ENCODE measurements around the gene NHLRC4. TPM values are rescaled to one million over a fixed set of nuclear protein-coding genes. Genes with fewer than 3 reads are reported as not detected.

The NHLRC4 gene
- polyA plus RNA-seq, 2 of the 4 experiments (the other 2 are of a cell fraction), result 0.03 to 0.09 TPM

- no peaks in the 10 kb centered on the region for H3K9me3 ChIP-seq
- 0 out of 6 replicates have a peak overlapping the region, but pooled peaks of 1 of the 2 experiments have one; percentile 15 for H3K27ac ChIP-seq
- ATAC-seq (no peak), FAIRE-seq (no peak), DNase-seq (ENCODE audit: low read depth in 1 of 2, low spot score in 1 of 2) (no peak)
- H3K4me2 ChIP-seq, result no peak overlapping the region
- no peak overlapping the region for H3K4me3 ChIP-seq
- POLR2A ChIA-PET, result no interaction called here
- peaks cover 17% of the 10 kb centered on the region for H3K4me1 ChIP-seq
- TF ChIP-seq POLR2AphosphoS2 (conservative IDR thresholded peaks at IDR 0.05; ENCODE audit: low read length) (no peak), POLR2A (IDR thresholded peaks at IDR 0.05; ENCODE audit: low read length) (0 out of 2 replicates have a peak, but pooled peaks have one; percentile 25)
- WGBS (ENCODE audit: missing lambda C conversion rate), result 80% methylated on average over 20 of the region's 23 CpGs
- CTCF ChIA-PET, result no interaction called here
These were observed 44.3 kb upstream of the NHLRC4 start for GRCh38 chr16:522320-523096.

- Histone ChIP-seq H3K4me3 (no peak overlapping the region), H3K4me2 (no peak overlapping the region), H3K27ac (no peak overlapping the region), H3K4me1 (peaks cover 17% of the 10 kb centered on the region), H3K9me3 (no peaks in the 10 kb centered on the region)
- ChIA-PET CTCF (interaction anchor here (0.6 to 1.0 kb wide), 2 partner anchors 14 to 26 kb away, joined by 3 read pairs; no protein-coding TSS in a partner anchor), POLR2A (no interaction called here)
- no peak for FAIRE-seq
- ATAC-seq, result no peak
- DNase-seq (ENCODE audit: low read depth in 1 of 2, low spot score in 1 of 2), result no peak
- 97% methylated on average over 21 of the region's 22 CpGs for WGBS (ENCODE audit: missing lambda C conversion rate)
- TF ChIP-seq MAX (IDR thresholded peaks at IDR 0.05) (no peak), PBX3 (IDR thresholded peaks at IDR 0.05) (peak; percentile 63; the same call in 1 of the 2 replicates)
These were observed 43.6 kb upstream of the NHLRC4 start for GRCh38 chr16:523097-523741.

- ATAC-seq, result no peak
- Histone ChIP-seq H3K4me3 (no peak overlapping the region), H3K9me3 (no peaks in the 10 kb centered on the region), H3K27ac (no peak overlapping the region; a peak in 1 of 6 replicates), H3K4me1 (peaks cover 23% of the 10 kb centered on the region), H3K4me2 (no peak overlapping the region; the same call in 2 of the 3 replicates)
- ChIA-PET CTCF (interaction anchor here (1.0 kb wide), 1 partner anchor 13 kb away, joined by 3 read pairs; no protein-coding TSS in a partner anchor), POLR2A (interaction anchor here (0.7 to 1.5 kb wide), 2 partner anchors 9 to 13 kb away, joined by 3 to 4 read pairs; no protein-coding TSS in a partner anchor)
- TF ChIP-seq POLR2A (IDR thresholded peaks at IDR 0.05; ENCODE audit: low read length) (no peak), MAX (IDR thresholded peaks at IDR 0.05) (no peak), PHF8 (IDR thresholded peaks at IDR 0.05; ENCODE audit: borderline replicate concordance, low read depth) (no peak), RFX5 (IDR thresholded peaks at IDR 0.05) (no peak), MYC (IDR thresholded peaks at IDR 0.05; ENCODE audit: borderline replicate concordance, low read length) (no peak), EP300 (IDR thresholded peaks at IDR 0.05) (no peak), CHD4 (IDR thresholded peaks at IDR 0.05; ENCODE audit: borderline replicate concordance) (no peak), NPAS2 (CRISPR knock-in tag; IDR thresholded peaks at IDR 0.05; ENCODE audit: borderline replicate concordance) (no peak), ZC3H11A (IDR thresholded peaks at IDR 0.05) (no peak), ELK1 (IDR thresholded peaks at IDR 0.05; ENCODE audit: low read depth, low read length) (no peak), USF2 (IDR thresholded peaks at IDR 0.05) (no peak), ATOH8 (CRISPR knock-in tag; IDR thresholded peaks at IDR 0.05; ENCODE audit: low read depth) (no peak), EHF (CRISPR knock-in tag; IDR thresholded peaks at IDR 0.05) (no peak)
- FAIRE-seq, result no peak
- no peak for DNase-seq (ENCODE audit: low read depth in 1 of 2, low spot score in 1 of 2)
- 90% methylated on average over 17 of the region's 24 CpGs for WGBS (ENCODE audit: missing lambda C conversion rate)
These were observed 42.3 kb upstream of the NHLRC4 start for GRCh38 chr16:524274-525040.
